HG03342 (cell line): Measurements from ENCODE around the gene ADCY1.

Experiments
- ATAC-seq: cut with Tn5 transposase; IDR thresholded peaks from one replicate; pipeline ENCODE4 v1.9.1; 2021; ENCODE audit warnings: mild to moderate bottlenecking, moderate library complexity; ENCODE audit not compliant: unreplicated experiment

The ADCY1 gene

GRCh38 chr7:45576249-45576929 is 2.2 kb downstream of the ADCY1 start:
- no peak for ATAC-seq

DNA sequence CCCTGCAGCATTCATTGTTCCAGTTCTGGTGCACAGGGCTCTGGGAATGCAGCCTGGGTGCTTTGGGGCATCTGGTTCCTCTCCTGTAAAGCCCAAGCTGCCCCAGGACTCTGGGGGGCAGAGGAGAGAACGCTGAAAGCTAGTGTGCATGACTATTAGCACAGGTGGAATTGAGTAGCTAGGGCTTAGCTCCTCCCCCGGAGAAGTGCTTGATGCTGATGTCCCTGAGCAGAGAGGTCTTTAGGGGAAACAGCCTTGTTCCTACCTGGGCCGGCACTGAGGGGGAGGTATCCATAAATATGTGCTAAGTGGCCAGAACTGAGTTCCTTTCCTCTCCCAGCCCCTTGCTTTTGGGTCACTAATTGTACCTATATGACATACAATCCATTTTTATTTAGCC is 3.9 kb downstream of the ADCY1 start:
- no peak for ATAC-seq

GRCh38 chr7:45578467-45578866 is 4.3 kb downstream of the ADCY1 start:
- ATAC-seq = no peak

DNA sequence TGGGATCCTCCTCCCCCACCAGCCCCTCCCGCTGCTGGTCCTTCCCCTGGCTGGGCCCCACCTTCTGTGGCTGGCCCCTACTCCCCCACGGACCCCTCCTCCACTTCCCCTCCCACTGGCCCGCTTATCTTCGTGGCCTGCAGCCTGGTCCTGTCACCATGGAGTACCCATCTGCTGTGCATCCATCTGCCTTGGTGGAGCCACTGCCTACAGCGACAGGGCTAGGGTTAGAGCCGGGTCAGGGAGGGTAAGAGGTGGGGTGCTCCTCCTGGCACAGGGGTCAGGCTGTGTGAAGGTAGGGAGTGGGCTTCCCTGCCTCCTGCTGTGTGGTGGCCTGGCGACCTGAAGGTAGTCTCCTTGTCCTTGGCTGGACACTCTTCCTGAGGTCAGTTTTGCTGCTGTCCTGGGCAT is 5.2 kb downstream of the ADCY1 start:
- ATAC-seq = no peak

DNA sequence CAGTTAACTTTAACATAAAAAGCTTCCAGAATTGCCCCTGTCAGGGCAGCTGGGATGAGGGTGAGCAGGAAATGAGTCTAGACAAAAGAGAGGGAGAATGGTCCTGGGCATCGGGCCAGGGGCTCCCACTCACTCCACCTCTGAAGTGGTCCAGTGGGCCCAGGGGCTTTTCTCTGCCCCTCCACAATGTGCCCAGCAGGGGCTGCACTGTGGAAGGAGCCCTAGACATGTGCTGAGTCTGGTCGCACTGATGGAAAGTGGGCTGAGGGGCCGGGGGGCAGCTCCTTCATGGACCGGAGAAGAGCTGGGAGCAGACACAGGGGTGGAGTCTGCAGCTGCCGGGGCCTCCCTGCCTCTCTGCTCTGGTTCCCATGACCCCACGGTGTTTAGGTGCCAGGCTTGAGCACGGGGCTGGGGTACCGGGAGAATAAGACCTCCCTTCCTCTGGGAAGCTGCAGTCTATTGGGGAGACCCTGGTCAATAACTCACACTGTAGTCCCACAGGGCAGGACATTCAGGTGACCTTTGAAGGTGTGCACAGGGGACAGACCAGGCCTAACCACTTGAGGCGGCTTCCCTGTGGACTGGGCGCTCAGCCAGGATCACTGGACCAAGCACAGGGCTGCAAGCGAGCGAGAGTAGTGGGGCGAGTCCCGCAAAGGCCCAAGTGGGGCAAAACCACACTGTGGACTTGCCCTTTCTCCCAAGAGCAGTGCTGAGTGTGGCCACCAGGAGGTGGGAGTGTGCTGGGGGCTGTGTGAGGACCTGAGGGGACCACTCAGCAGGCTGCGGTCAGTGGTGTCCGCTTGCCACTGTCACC is 6.1 kb downstream of the ADCY1 start:
- no peak for ATAC-seq

DNA sequence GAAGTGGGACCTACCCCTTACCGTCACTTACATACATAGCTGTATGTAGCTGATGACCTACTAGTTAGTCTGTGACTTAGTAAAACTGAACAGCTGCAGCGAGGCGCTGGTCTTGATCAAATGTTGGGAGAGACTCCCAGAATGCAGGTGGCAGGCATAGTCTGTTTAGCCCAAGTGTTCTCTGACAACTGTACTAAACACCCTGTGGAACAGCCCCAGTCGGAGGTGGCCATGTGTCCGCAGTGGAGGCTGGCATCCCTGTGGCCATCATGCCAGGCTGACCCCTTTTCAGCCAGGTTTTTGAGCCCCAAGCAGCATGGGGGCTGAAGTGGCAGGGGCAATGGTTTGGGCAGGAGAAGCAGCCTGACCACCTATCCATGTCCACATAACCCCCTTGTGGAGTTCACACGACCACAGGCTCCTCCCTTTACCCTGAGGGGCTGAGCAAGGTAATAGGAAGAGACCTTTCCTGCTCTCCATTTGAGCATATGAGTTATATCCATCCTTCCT is 7.2 kb downstream of the ADCY1 start:
- ATAC-seq = no peak

- ATAC-seq = no peak
These were observed 8.1 kb downstream of the ADCY1 start for GRCh38 chr7:45582136-45582749.

GRCh38 chr7:45582868-45583277 is 8.7 kb downstream of the ADCY1 start:
- ATAC-seq = no peak

DNA sequence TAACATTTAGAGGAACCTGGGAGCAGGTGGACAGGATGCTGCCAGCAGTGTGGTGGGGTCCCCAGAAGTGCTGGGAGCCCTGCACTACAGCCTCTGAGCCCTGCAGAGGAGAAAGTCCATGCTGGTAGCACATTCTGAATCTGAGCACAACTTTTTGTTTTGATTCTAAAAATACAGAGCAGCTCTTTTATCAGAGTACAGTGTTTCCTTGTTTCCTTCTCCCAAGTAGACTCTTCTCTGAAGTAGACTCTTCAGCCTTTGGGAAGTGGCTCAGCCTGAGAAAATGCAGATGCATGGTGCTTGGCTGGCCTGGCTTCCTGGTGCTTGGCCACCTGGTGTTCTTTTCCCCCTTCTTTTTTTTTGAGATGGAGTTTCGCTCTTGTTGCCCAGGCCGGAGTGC is 9.1 kb downstream of the ADCY1 start:
- ATAC-seq = no peak

DNA sequence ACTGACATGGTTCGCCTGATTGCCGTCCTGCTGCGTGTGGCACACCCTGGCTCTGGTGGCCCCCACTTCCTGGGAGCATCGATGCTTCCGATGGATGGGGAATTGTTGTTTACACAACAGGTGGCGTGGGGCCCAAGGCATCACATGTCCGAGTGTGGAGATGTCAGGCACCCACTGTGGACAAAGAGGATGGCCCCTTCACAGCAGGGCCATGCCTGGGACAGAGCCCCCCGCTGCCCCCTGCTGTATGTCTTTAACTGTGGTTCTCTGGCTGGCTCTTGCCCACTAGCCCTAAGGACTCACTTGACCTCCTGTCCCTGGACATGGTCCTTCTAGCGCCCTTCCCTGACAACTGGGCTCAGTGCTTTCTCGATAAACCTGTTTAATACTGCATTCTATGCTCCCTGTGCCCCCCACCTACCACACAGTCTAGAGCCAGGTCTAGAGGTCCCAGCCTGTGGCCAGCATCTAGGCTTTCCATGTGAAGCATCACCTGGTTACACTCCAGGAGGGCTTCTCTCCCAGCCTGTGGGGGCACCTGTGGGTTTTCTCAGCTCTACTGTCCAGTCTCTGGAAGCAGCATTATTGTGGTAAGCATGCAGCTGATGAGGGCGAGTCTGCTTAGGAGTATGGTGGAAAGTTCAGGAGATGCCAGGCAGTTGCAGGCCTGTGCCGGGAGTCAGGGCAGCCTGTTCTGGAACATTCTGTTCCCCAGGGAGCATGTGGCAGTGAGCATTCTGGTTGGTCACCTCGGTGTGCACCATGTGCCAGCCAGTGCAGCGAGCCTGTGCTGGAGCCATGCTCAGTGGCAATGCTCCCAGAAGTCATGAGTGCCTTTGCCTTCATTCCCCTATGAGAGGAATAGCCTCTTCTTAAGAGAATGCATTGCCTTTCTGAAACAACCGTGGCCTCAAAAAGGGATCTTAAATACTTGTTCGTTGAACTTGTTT is 10.4 kb downstream of the ADCY1 start:
- no peak for ATAC-seq

- ATAC-seq = no peak
These were observed 11.5 kb downstream of the ADCY1 start for GRCh38 chr7:45585628-45586027.

- no peak for ATAC-seq
These were observed 12.7 kb downstream of the ADCY1 start for GRCh38 chr7:45586542-45587520.

- no peak for ATAC-seq
These were observed 14.3 kb downstream of the ADCY1 start for GRCh38 chr7:45588466-45588865.

DNA sequence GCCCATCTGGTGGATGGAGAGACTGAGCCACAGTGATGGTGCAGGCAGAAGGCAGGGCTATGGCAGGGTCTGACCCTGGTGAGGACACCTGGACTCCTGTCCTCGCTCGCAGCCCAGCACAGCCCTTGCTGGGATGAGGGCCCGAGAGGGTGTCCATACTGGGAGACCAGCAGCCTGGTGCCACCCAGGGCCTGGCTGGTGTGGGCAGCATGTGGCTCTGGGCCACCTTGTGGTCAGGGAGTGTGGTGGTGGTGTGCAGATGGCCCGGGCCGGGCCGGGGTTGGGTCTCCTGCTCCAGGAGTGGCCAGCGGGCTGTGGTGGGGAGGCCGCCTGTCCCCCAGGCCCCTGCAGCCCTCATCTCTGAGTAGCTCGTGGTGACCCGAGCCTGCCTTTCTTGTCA is 14.9 kb downstream of the ADCY1 start:
- ATAC-seq = no peak

DNA sequence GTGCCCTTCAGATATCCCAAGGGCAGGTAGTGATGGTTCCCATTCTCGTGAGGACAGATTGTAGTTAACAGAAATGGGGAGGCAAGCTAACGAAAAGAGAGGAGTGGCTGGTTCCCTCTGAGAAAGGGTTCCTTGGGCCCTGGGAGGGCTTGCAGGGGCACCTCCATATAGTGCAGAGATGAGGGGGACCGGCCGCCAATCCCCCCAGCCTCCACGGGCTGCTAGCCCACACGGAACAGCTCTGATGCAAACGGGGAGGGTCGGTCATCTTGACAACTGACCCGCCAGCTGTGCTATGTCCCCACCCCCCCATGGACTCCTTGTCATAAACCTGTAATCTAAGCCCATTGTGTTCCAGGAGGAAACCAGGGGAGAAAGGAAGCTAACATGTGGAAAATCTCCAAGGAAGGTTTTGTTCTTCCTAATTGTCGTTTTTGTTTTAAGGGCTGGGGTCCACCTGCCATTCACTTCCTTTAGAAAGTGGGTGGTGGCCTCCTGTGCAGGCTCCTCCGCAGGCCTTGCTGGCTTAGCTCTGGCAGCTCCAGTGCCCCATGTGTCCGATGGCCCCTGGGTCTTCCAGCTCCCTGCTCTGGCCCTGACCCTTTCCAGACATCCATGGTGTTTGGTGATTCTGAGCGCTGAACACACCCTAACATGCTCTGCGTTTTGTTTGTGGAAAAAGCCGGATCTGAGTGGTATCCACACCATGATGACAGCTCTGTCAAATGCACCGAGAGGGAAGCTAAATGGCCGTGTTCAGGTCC is 15.9 kb downstream of the ADCY1 start:
- no peak for ATAC-seq

- no peak for ATAC-seq
These were observed 16.5 kb downstream of the ADCY1 start for GRCh38 chr7:45590679-45591057.

DNA sequence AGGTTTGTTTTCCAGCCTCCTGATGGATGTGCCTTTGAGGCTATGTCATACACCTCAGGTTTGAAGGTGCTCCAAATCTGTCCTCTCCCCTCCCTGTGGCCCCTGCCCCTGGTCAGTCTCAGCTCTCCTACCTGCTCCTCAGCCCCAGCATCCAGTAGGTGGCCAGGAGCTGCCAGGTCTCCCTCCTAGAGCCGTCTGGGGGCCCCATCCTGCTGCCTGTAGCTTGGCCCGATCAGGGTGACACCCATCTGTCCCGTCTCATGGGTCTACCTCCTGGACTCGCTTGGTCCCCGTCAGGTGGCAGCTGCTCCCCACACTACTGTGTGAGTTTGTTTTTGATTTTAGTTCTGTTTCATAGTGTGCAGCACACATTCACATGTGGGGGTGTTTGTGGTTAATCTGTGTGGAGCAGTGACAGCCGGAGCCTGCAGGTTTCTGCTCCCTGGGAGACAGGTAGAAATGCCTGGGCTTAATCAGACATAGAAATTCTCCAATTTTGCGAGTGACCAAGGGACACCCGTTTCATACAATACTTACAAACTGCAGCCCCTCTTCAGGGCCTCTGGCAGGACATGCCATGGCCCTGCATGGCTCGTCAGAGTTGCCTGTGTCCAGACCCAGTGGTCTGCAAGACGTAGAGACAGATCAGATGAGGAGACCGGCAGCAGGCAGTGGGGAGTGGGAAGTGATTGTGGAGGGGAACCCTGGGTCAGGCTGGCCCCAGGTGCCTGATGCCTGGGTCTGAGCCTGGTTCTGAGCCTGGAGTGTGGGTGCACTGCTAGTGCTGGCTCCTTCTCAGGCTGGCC is 17.1 kb downstream of the ADCY1 start:
- ATAC-seq = no peak
